GM19397 (cell line): Measurements from ENCODE around the gene SLC38A7.
"Not testable (repeated sequence)": the region's sequence is repeated elsewhere in the genome, so short reads cannot be mapped to it uniquely, and the experiment has no call there.

Source experiments
- ATAC-seq: cut with Tn5 transposase; IDR thresholded peaks from one replicate; pipeline ENCODE4 v1.9.1; 2021; ENCODE audit warnings: mild to moderate bottlenecking, moderate library complexity; ENCODE audit not compliant: unreplicated experiment

SLC38A7 gene, protein sequence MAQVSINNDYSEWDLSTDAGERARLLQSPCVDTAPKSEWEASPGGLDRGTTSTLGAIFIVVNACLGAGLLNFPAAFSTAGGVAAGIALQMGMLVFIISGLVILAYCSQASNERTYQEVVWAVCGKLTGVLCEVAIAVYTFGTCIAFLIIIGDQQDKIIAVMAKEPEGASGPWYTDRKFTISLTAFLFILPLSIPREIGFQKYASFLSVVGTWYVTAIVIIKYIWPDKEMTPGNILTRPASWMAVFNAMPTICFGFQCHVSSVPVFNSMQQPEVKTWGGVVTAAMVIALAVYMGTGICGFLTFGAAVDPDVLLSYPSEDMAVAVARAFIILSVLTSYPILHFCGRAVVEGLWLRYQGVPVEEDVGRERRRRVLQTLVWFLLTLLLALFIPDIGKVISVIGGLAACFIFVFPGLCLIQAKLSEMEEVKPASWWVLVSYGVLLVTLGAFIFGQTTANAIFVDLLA

GRCh38 chr16:58684354-58685083 lies at the start of gene SLC38A7:
Gene SLC38A7, minus strand, starts transcription at chr16:58684770. Its CDS starts 4,644 bp downstream, at chr16:58680126.
- peak; percentile 99 for ATAC-seq

- ATAC-seq, result peak; percentile 97
Measured at GRCh38 chr16:58733671-58734458, 49.3 kb upstream of the SLC38A7 start, which contains the start of gene GOT2. Gene GOT2, minus strand, starts transcription at chr16:58734316. Its CDS starts 88 bp downstream, at chr16:58734228.

GRCh38 chr16:58733248-58733670 lies 48.7 kb upstream of the SLC38A7 start:
- no peak for ATAC-seq

DNA sequence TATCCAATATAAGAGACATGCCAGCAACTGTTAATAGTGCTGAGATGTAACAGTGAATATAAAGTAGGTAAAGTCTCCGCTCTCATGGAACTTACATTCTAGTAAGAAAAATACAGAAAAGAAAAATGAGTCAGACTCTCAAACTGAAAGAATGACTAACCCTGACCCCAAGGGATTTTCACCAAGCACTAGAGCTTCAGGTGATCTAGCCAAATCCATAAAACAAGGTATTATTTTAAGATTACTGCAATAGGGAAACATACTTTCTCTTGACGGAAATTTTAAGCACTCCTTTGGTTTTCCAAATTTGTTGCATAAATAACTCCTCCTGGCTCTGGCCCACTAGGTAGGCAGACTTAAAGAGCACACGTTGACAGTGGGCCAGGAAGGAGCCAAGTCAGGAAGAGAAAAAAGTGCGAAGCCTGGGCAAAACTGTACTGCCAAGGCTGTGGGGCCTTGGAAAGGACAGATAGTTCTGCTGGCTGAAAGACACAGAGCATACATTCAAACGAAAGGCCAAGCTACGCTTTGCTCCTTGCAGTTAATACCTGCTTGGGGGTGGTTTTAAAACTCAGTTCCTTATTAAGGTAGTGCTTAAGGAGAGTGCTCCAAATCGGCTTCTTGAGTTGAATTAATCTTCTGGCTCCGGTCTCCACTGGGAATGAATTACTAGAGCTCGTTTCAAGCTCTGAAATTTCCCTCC lies 48.1 kb upstream of the SLC38A7 start:
- no peak for ATAC-seq

DNA sequence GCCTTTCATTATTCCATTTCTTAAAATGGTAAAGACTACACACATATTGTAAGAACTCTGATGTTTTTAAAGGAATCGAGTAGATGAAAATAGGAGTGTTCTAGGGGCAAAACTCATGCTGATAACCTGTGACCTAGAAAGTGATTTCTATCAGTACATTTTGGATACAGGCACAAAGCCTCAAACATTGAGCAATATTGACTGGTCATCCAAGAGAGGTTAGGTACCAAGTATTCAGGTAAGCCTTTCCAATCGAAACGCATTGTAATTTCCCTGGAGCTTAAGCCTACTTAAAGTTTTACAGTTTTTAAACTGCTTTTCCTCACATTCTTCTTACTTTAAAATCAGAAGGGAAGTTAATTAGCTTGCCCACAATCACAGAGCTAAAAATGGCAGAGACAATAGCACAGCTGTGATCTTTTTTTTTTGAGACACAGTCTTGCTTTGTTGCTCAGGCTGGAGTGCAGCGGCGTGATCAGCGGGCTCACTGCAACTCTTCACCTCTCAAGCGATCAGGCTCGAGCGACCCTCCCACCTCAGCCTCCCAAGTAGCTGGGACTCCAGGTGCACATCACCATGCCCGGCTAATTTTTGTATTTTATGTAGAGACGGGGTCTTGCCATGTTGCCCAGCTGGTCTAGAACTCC lies 46.3 kb upstream of the SLC38A7 start:
- no peak for ATAC-seq

DNA sequence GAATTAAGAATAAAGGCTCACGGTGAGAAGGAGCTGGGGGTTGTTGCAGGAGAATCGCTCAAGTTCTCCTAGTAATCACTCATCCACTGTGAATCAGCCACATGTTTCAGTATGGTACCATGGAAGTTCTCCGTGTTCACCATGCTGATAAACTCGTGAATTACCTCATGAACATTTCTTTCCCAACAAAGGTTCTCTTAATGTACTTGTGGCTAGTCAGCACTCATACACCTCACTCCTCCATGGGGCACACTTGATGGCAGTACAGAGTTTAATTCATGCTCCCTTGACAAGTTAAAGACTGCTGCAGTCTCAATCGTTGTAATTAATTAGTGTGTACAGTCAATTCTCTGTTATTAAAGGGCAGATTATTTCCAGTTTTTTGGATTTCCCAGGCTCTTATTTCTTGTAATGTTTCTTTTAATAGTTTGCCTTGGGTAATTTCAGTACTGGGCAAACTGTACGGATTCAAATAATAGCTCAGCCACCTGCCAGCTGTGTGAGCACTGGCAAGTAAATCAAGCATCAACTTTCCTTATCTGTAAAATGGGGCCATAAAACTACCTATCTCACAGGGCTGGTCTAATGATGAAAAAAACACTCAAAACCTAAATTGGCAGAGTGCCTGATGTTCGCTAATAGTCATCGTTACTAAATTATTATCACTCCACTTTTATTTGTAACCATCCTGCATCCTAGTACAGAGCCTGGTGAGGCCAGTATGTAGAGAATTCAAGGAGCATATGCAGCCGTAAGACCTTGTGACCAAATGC lies 43.4 kb upstream of the SLC38A7 start:
- no peak for ATAC-seq

- no peak for ATAC-seq
Measured at GRCh38 chr16:58727028-58727781, 42.6 kb upstream of the SLC38A7 start.

DNA sequence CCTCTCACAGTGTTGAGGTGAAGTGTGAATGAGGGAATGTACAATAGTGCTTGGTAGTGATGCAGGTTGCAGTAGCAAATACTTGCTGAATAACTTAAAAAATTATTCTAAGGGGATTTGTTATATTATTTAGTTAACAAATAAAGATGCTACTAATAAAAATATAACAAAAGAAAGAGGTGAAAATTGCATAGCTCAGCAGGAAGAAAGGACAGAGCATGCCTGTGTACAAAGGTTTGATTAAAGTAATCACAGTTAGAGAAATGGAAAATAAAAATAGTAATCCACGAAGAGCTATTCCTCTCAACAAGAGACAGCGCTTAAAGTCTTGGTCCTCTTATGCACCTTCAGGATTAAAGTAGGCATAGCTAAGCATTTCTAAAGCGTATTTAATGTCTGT lies 38.5 kb upstream of the SLC38A7 start:
- ATAC-seq, result no peak

DNA sequence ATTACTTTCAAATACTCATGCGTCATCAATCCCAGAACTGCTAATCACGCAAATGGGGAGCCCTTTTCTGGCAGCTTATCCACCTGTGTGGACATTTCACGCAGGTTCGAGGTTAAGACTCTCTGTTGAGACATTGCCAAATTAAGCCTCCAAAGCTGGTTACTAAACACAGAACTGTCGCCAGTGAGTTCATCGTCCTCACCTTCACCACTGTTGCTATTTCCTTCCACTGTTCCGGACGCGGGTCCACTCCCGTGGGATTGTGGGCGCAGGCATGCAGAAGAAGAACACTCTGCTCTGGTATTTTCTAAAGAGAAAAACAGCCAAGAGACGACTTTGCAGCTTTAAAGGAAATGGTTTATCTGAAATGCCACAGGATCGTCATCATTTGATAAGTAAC lies 33.4 kb upstream of the SLC38A7 start:
- ATAC-seq, result no peak

DNA sequence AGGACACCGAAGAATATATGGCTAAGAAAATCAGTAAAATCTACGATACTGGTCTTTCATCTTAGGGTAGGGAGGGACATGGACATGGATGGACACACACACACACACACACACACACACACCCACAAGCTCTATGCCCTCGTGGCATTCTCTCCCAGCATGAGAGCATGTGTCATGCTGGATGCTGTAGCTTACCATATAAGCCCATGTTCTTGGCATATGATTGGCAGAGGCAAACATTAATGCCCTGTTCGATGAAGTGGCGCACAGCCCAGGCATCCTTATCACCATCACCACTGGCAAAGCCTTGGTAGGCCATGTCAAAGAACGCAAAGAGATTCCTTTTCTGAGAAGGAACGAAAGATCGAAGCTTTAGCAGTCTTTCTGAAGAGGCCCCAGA lies 31.9 kb upstream of the SLC38A7 start:
- ATAC-seq, result no peak

- ATAC-seq, result no peak
Measured at GRCh38 chr16:58713742-58714141, 29.2 kb upstream of the SLC38A7 start.

DNA sequence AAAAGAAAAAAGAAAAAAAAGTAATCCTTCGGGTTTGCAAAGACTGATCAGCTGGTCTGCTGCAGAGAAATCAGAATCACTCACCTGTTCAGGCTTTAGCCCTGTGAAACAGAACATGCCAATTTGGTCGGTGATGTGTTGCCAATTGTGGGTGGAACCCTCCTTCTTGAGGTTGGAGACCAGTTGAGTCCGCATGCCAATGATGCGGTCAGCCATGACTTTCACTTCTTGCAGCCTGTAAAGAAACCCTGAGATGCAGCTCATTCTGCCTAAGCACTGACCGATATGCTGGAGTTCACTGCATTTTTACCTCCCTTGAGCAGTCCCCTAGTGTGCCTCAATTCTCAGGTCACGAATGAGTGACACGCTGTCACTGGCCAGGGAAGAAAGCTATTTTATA lies 24.8 kb upstream of the SLC38A7 start:
- ATAC-seq, result no peak

DNA sequence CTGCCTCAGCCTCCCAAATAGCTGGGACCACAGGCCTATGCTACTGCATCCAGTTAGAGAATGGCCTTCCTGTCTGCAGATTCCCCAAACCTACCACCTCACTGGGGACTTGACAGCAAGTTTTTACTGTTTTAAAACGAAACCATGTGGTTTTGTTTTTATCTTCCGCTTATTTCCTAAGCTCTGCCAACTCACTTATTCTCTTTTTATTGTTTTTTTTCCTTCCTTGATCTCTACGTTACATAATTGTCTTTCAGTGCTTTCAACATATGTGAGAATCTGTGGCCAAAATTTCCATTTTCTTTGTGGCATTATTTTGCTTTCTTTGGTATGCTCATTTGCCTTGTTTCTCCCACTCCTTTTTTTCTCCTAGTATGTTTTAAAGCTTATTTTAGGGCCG lies 14.6 kb upstream of the SLC38A7 start:
- no peak for ATAC-seq

DNA sequence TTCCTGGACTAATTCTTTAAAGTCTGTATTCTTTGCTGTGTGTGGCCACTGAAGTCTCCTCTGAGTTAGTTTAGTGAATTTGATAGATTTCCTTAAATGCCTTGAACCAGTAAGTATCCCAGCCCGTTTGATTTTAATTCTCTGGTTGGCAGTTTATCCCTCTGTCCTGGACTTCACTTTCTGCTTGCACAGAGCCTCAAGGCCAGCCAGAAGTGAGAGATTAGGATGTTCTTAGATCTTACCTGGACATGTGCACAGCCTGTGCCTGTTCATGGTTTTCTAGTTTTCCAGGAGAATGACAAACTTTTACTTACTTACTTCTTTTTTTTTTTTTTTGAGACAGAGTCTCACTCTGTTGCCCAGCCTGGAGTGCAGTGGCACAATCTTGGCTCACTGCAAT lies 10.8 kb upstream of the SLC38A7 start:
- ATAC-seq, result no peak

DNA sequence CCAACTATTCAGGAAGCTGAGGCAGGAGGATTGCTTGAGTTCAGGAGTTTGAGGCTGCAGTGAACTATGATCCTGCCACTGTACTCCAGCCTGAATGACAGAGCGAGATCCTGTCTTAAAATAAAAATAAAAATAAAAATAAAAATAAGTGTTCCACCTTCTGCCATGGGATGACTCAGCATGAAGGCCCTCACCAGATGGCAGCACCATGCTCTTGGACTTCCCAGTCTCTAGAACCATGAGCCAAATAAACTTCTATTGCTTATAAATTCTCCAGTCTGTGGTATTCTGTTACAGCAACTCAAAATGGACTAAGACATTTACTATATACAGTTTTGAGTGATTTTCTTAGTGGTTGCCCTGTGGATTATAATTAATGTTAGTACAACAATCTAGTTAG lies 7.9 kb upstream of the SLC38A7 start:
- ATAC-seq, result no peak

- not testable (repeated sequence) for ATAC-seq
Measured at GRCh38 chr16:58686985-58687706, 2.6 kb upstream of the SLC38A7 start.

DNA sequence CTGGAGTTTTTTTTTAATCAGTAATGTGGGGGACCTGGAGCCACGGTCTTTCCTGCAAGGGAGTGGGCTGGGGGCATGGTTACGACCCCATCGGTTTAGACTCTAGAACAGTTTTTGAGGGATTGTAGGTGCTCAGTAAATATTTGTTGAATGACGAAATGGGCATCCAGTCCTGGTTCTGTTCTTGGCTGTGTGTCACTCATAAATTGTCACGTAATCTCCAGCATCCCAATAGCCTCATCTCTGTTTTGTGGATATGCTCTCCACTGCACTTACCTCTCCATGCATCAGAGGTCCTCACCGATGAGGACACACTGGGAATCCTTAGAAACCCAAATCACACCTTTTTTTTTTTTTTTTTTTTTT lies 497 bp upstream of the SLC38A7 start:
- ATAC-seq, result no peak

GRCh38 chr16:58684001-58684353 lies 593 bp downstream of the SLC38A7 start:
- ATAC-seq, result no peak
